ENCODE data around the gene CIAPIN1. TPM values are rescaled to one million over a fixed set of nuclear protein-coding genes. Genes with fewer than 3 reads are reported as not detected.

Gene CIAPIN1
- total RNA-seq, 1 donor from 2014 or later: 56.9 TPM

GRCh38 chr16:57475711-57476339 is 28.6 kb upstream of the CIAPIN1 start:
- Histone ChIP-seq H3K9ac (ENCODE audit: low read depth in 1 of 3, low read length in 3 of 3) (no peak overlapping the region), H3K4me3 (ENCODE audit: low read length in 3 of 3) (no peak overlapping the region), H3K27ac (ENCODE audit: low read depth, low read length) (no peak overlapping the region), H3K27me3 (ENCODE audit: control insufficient read depth in 3 of 3, insufficient read depth in 3 of 3, low read length in 3 of 3) (peaks cover 0 to 6% (median 5%) of the 10 kb centered on the region in 3 donors), H3K9me3 (ENCODE audit: control insufficient read depth in 3 of 3, low read length in 3 of 3) (no peaks in the 10 kb centered on the region), H3K36me3 (ENCODE audit: control insufficient read depth in 3 of 3, insufficient read depth in 3 of 3, low read length in 3 of 3) (peaks cover 18 to 23% (median 19%) of the 10 kb centered on the region in 3 donors), H3K4me1 (ENCODE audit: control insufficient read depth in 3 of 3, insufficient read depth in 3 of 3, low read length in 3 of 3) (peaks cover 17 to 20% (median 18%) of the 10 kb centered on the region in 3 donors)

- Histone ChIP-seq H3K9me3 (ENCODE audit: control insufficient read depth in 3 of 3, low read length in 3 of 3) (no peaks in the 10 kb centered on the region), H3K9ac (ENCODE audit: low read depth in 1 of 3, low read length in 3 of 3) (no peak overlapping the region), H3K27me3 (ENCODE audit: control insufficient read depth in 3 of 3, insufficient read depth in 3 of 3, low read length in 3 of 3) (peaks cover 0 to 4% (median 0%) of the 10 kb centered on the region in 3 donors), H3K27ac (ENCODE audit: low read depth, low read length) (no peak overlapping the region), H3K4me3 (ENCODE audit: low read length in 3 of 3) (no peak overlapping the region), H3K4me1 (ENCODE audit: control insufficient read depth in 3 of 3, insufficient read depth in 3 of 3, low read length in 3 of 3) (peaks cover 21 to 25% (median 22%) of the 10 kb centered on the region in 3 donors), H3K36me3 (ENCODE audit: control insufficient read depth in 3 of 3, insufficient read depth in 3 of 3, low read length in 3 of 3) (peaks cover 27 to 31% (median 28%) of the 10 kb centered on the region in 3 donors)
Measured at GRCh38 chr16:57474671-57475661, 27.8 kb upstream of the CIAPIN1 start.

- Histone ChIP-seq H3K9ac (ENCODE audit: low read depth in 1 of 3, low read length in 3 of 3) (no peak overlapping the region), H3K4me3 (ENCODE audit: low read length in 3 of 3) (no peak overlapping the region), H3K27me3 (ENCODE audit: control insufficient read depth in 3 of 3, insufficient read depth in 3 of 3, low read length in 3 of 3) (no peaks in the 10 kb centered on the region), H3K9me3 (ENCODE audit: control insufficient read depth in 3 of 3, low read length in 3 of 3) (no peaks in the 10 kb centered on the region), H3K36me3 (ENCODE audit: control insufficient read depth in 3 of 3, insufficient read depth in 3 of 3, low read length in 3 of 3) (peaks cover 37 to 42% (median 38%) of the 10 kb centered on the region in 3 donors), H3K27ac (ENCODE audit: low read depth, low read length) (no peak overlapping the region), H3K4me1 (ENCODE audit: control insufficient read depth in 3 of 3, insufficient read depth in 3 of 3, low read length in 3 of 3) (peaks cover 17 to 18% (median 17%) of the 10 kb centered on the region in 3 donors)
Measured at GRCh38 chr16:57473906-57474305, 26.7 kb upstream of the CIAPIN1 start.

GRCh38 chr16:57473176-57473840 is 26.1 kb upstream of the CIAPIN1 start:
- Histone ChIP-seq H3K4me1 (ENCODE audit: control insufficient read depth in 3 of 3, insufficient read depth in 3 of 3, low read length in 3 of 3) (peaks cover 13 to 18% (median 17%) of the 10 kb centered on the region in 3 donors), H3K27ac (ENCODE audit: low read depth, low read length) (no peak overlapping the region), H3K4me3 (ENCODE audit: low read length in 3 of 3) (no peak overlapping the region), H3K27me3 (ENCODE audit: control insufficient read depth in 3 of 3, insufficient read depth in 3 of 3, low read length in 3 of 3) (no peaks in the 10 kb centered on the region), H3K9ac (ENCODE audit: low read depth in 1 of 3, low read length in 3 of 3) (no peak overlapping the region), H3K9me3 (ENCODE audit: control insufficient read depth in 3 of 3, low read length in 3 of 3) (no peaks in the 10 kb centered on the region), H3K36me3 (ENCODE audit: control insufficient read depth in 3 of 3, insufficient read depth in 3 of 3, low read length in 3 of 3) (peaks cover 43 to 45% (median 44%) of the 10 kb centered on the region in 3 donors)

GRCh38 chr16:57472665-57473060 is 25.5 kb upstream of the CIAPIN1 start:
- Histone ChIP-seq H3K27me3 (ENCODE audit: control insufficient read depth in 3 of 3, insufficient read depth in 3 of 3, low read length in 3 of 3) (no peaks in the 10 kb centered on the region), H3K4me3 (ENCODE audit: low read length in 3 of 3) (no peak overlapping the region), H3K9ac (ENCODE audit: low read depth in 1 of 3, low read length in 3 of 3) (peak overlapping the region in 1 of 3 donors; percentile 33), H3K4me1 (ENCODE audit: control insufficient read depth in 3 of 3, insufficient read depth in 3 of 3, low read length in 3 of 3) (peaks cover 11 to 18% (median 17%) of the 10 kb centered on the region in 3 donors), H3K27ac (ENCODE audit: low read depth, low read length) (no peak overlapping the region), H3K9me3 (ENCODE audit: control insufficient read depth in 3 of 3, low read length in 3 of 3) (no peaks in the 10 kb centered on the region), H3K36me3 (ENCODE audit: control insufficient read depth in 3 of 3, insufficient read depth in 3 of 3, low read length in 3 of 3) (peaks cover 48 to 50% (median 50%) of the 10 kb centered on the region in 3 donors)

- Histone ChIP-seq H3K4me3 (ENCODE audit: low read length in 3 of 3) (no peak overlapping the region), H3K27ac (ENCODE audit: low read depth, low read length) (no peak overlapping the region), H3K9ac (ENCODE audit: low read depth in 1 of 3, low read length in 3 of 3) (no peak overlapping the region), H3K36me3 (ENCODE audit: control insufficient read depth in 3 of 3, insufficient read depth in 3 of 3, low read length in 3 of 3) (peaks cover 48 to 52% (median 50%) of the 10 kb centered on the region in 3 donors), H3K4me1 (ENCODE audit: control insufficient read depth in 3 of 3, insufficient read depth in 3 of 3, low read length in 3 of 3) (peaks cover 11 to 18% (median 17%) of the 10 kb centered on the region in 3 donors), H3K9me3 (ENCODE audit: control insufficient read depth in 3 of 3, low read length in 3 of 3) (no peaks in the 10 kb centered on the region), H3K27me3 (ENCODE audit: control insufficient read depth in 3 of 3, insufficient read depth in 3 of 3, low read length in 3 of 3) (no peaks in the 10 kb centered on the region)
Measured at GRCh38 chr16:57471852-57472664, 24.9 kb upstream of the CIAPIN1 start.

GRCh38 chr16:57471209-57471608 is 24.0 kb upstream of the CIAPIN1 start:
- no peaks in the 10 kb centered on the region for H3K9me3 ChIP-seq (ENCODE audit: control insufficient read depth in 3 of 3, low read length in 3 of 3)
- H3K9ac ChIP-seq (ENCODE audit: low read depth in 1 of 3, low read length in 3 of 3): no peak overlapping the region
- H3K4me3 ChIP-seq (ENCODE audit: low read length in 3 of 3): no peak overlapping the region
- H3K27ac ChIP-seq (ENCODE audit: low read depth, low read length): no peak overlapping the region
- H3K27me3 ChIP-seq (ENCODE audit: control insufficient read depth in 3 of 3, insufficient read depth in 3 of 3, low read length in 3 of 3): no peaks in the 10 kb centered on the region
- peaks cover 10 to 17% (median 16%) of the 10 kb centered on the region in 3 donors for H3K4me1 ChIP-seq (ENCODE audit: control insufficient read depth in 3 of 3, insufficient read depth in 3 of 3, low read length in 3 of 3)
- H3K36me3 ChIP-seq (ENCODE audit: control insufficient read depth in 3 of 3, insufficient read depth in 3 of 3, low read length in 3 of 3): peaks cover 54 to 58% (median 55%) of the 10 kb centered on the region in 3 donors

GRCh38 chr16:57470711-57471110 is 23.5 kb upstream of the CIAPIN1 start:
- no peak overlapping the region for H3K4me3 ChIP-seq (ENCODE audit: low read length in 3 of 3)
- peaks cover 7 to 14% (median 12%) of the 10 kb centered on the region in 3 donors for H3K4me1 ChIP-seq (ENCODE audit: control insufficient read depth in 3 of 3, insufficient read depth in 3 of 3, low read length in 3 of 3)
- H3K36me3 ChIP-seq (ENCODE audit: control insufficient read depth in 3 of 3, insufficient read depth in 3 of 3, low read length in 3 of 3): peaks cover 59 to 62% (median 60%) of the 10 kb centered on the region in 3 donors
- no peak overlapping the region for H3K9ac ChIP-seq (ENCODE audit: low read depth in 1 of 3, low read length in 3 of 3)
- no peak overlapping the region for H3K27ac ChIP-seq (ENCODE audit: low read depth, low read length)
- H3K9me3 ChIP-seq (ENCODE audit: control insufficient read depth in 3 of 3, low read length in 3 of 3): no peaks in the 10 kb centered on the region
- H3K27me3 ChIP-seq (ENCODE audit: control insufficient read depth in 3 of 3, insufficient read depth in 3 of 3, low read length in 3 of 3): no peaks in the 10 kb centered on the region

- H3K27ac ChIP-seq (ENCODE audit: low read depth, low read length): no peak overlapping the region
- peaks cover 10 to 15% (median 14%) of the 10 kb centered on the region in 3 donors for H3K4me1 ChIP-seq (ENCODE audit: control insufficient read depth in 3 of 3, insufficient read depth in 3 of 3, low read length in 3 of 3)
- no peak overlapping the region for H3K9ac ChIP-seq (ENCODE audit: low read depth in 1 of 3, low read length in 3 of 3)
- no peaks in the 10 kb centered on the region for H3K9me3 ChIP-seq (ENCODE audit: control insufficient read depth in 3 of 3, low read length in 3 of 3)
- no peaks in the 10 kb centered on the region for H3K27me3 ChIP-seq (ENCODE audit: control insufficient read depth in 3 of 3, insufficient read depth in 3 of 3, low read length in 3 of 3)
- no peak overlapping the region for H3K4me3 ChIP-seq (ENCODE audit: low read length in 3 of 3)
- peaks cover 63 to 66% (median 65%) of the 10 kb centered on the region in 3 donors for H3K36me3 ChIP-seq (ENCODE audit: control insufficient read depth in 3 of 3, insufficient read depth in 3 of 3, low read length in 3 of 3)
Measured at GRCh38 chr16:57469917-57470470, 22.8 kb upstream of the CIAPIN1 start.
